Measurements from ENCODE around the gene DAZAP2.
"Not testable (repeated sequence)": the region's sequence is repeated elsewhere in the genome, so short reads cannot be mapped to it uniquely, and the experiment has no call there.

DAZAP2 gene

DNA sequence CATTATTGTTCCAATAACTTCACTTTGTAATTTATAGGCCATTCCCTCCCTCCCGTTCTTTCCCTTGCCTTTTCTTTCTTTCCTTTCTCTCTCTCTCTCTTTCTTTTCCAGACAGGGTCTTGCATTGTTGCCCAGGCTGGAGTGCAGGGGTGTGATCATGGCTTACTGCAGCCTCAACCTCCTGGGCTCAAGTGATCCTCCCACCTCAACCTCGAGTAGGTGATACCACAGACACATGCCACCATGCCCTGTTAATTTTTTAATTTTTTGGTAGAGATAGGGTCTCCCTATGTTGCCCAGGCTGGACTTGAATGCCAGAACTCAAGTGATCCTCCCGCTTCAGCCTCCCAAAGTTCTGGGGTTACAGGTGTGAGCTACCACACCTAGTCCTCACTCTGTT, 14.0 kb upstream of the DAZAP2 start:
- in situ Hi-C loops (cut with HindIII; ENCODE audit: low sequenced_read_pairs), result no loop called here
- no peak overlapping the region for H3K4me3 ChIP-seq (ENCODE audit: low read depth, low read length)
- TF ChIP-seq, protein P1, sequence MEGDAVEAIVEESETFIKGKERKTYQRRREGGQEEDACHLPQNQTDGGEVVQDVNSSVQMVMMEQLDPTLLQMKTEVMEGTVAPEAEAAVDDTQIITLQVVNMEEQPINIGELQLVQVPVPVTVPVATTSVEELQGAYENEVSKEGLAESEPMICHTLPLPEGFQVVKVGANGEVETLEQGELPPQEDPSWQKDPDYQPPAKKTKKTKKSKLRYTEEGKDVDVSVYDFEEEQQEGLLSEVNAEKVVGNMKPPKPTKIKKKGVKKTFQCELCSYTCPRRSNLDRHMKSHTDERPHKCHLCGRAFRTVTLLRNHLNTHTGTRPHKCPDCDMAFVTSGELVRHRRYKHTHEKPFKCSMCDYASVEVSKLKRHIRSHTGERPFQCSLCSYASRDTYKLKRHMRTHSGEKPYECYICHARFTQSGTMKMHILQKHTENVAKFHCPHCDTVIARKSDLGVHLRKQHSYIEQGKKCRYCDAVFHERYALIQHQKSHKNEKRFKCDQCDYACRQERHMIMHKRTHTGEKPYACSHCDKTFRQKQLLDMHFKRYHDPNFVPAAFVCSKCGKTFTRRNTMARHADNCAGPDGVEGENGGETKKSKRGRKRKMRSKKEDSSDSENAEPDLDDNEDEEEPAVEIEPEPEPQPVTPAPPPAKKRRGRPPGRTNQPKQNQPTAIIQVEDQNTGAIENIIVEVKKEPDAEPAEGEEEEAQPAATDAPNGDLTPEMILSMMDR (IDR thresholded peaks at IDR 0.05; ENCODE audit: low read depth, low read length), result no peak
- no peak for DNase-seq (ENCODE audit: low read depth, low spot score)

DNA sequence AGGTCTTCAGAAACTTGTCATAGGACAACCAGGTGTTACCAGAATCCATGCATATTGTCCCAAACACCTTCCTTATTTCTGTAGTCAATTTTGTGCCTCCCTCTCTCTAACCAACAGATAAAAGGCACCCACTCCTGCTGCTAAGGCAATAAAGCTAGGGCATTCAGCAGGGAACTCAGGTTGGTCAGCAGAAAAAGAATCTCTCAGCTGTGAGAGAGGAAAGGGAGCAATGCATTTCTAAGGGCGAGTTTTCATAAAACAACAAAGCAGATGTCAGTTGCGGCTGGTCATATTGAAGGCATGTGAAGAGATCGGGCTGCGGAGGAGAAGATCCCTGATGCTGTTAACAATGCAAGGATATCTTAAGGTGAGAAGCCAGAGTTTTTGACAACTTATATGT, 13.4 kb upstream of the DAZAP2 start:
- TF ChIP-seq, protein P1 (IDR thresholded peaks at IDR 0.05; ENCODE audit: low read depth, low read length), result no peak
- in situ Hi-C loops (cut with HindIII; ENCODE audit: low sequenced_read_pairs), result no loop called here
- H3K4me3 ChIP-seq (ENCODE audit: low read depth, low read length), result no peak overlapping the region
- DNase-seq (ENCODE audit: low read depth, low spot score), result no peak

DNA sequence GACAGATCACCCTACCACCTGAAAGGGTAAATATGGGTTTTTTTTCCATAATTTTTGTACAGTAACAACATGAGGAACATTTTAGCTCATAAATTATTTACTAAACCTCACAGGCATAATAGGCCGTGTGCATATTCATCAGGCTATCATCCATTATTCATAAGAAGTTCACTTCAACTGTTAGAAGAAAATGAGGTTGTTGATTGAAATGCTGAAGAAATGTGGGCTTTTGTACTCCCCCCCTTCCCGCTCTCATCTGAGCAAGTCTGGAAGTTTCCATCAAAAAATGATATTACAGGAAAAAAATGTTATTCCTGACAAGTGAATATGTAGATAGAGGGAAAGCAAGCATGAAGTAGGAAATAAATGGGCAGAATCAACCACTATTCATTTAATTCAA, 12.9 kb upstream of the DAZAP2 start:
- no peak for DNase-seq (ENCODE audit: low read depth, low spot score)
- in situ Hi-C loops (cut with HindIII; ENCODE audit: low sequenced_read_pairs), result no loop called here
- TF ChIP-seq, protein P1 (IDR thresholded peaks at IDR 0.05; ENCODE audit: low read depth, low read length), result no peak
- no peak overlapping the region for H3K4me3 ChIP-seq (ENCODE audit: low read depth, low read length)

DNA sequence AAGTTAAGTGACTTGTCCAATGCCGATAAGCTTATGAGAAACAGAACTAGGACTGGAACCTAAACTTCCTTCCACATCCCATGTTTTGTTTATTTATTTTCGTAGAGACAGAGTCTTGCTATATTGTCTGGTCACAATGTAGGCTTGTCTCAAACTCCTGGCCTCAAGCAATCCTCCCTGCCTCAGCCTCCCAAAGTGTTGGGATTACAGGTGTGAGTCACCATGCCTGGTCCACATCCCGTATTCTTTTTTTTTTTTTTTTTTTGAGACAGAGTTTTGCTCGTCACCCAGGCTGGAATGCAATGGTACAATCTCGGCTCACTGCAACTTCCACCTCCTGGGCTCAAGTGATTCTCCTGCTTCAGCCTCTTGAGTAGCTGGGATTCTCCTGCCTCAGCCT, 11.5 kb upstream of the DAZAP2 start:
- H3K4me3 ChIP-seq (ENCODE audit: low read depth, low read length); DNase-seq (ENCODE audit: low read depth, low spot score); in situ Hi-C loops (cut with HindIII; ENCODE audit: low sequenced_read_pairs): not testable (repeated sequence)

DNA sequence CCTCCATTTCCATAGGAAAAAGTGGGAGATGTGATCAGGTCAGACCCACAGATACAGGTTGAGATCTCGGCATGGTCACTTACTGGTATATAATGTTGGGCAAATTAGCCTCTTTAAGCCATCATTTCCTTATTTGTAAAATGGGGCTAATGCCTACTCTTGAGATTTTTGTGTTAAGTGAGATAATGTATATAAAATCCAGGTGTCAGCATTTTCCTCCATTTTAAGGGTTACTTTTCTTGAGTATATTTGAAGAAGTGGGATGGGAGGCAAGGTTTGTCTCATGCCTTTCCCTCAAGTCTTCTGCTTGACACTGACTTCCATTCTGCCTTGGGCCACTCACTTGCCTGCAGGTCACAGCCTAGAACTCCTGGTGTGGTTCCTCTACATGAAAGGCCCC, 10.7 kb upstream of the DAZAP2 start:
- TF ChIP-seq, protein P1 (IDR thresholded peaks at IDR 0.05; ENCODE audit: low read depth, low read length), result no peak
- in situ Hi-C loops (cut with HindIII; ENCODE audit: low sequenced_read_pairs), result no loop called here
- H3K4me3 ChIP-seq (ENCODE audit: low read depth, low read length), result no peak overlapping the region
- DNase-seq (ENCODE audit: low read depth, low spot score), result no peak

DNA sequence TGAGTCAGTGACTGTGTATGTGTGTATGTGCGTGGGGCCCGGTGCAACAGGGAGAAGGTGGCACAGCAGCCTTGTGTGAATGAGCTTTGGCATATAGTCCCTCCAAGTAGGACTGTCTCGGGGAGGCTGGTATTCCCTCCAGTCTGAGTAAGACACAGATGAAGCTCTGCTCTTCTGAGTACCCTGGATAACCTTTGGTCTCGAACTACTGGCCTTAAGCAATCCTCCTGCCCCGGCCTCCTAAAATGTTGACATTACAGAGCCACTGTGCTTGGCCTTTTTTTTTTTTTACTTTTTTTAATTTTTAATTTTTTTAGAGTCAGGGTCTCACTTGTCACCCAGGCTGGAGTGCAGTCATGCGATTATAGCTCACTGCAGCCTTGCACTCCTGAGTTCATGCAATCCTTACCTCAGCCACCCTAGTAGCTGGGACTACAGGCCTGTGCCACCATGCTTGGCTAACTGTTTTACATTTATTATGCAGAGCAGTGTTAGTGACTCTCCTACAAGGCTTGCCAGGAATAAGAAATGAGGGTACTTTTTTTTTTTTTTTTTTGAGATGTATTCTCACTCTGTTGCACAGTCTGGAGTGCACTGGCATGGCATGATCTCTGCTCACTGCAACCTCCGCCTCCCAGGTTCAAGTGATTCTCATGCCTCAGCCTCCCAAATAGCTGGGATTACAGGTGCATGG, 9.4 kb upstream of the DAZAP2 start:
- no peak overlapping the region for H3K4me3 ChIP-seq (ENCODE audit: low read depth, low read length)
- no peak for DNase-seq (ENCODE audit: low read depth, low spot score)
- in situ Hi-C loops (cut with HindIII; ENCODE audit: low sequenced_read_pairs), result no loop called here
- TF ChIP-seq, protein P1 (IDR thresholded peaks at IDR 0.05; ENCODE audit: low read depth, low read length), result no peak

DNA sequence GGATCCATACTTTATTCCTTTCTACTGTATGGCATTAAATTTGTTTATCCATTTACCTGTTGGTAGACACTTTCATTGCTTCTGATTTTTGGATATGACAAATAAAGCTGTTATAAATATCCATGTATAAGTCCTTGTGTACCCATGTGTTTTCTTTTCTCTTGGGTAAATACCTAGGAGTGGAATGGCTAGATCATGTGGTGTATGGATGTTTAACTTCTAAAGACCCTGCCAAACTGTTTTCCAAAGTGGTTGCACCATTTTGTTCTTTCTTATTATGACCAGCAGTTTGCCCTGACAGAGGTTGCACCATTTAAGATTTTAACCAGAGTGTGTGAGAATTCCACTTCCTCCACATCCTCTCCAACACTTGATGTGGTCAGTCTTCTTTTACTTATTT, 6.0 kb upstream of the DAZAP2 start:
- H3K4me3 ChIP-seq (ENCODE audit: low read depth, low read length), result no peak overlapping the region
- in situ Hi-C loops (cut with HindIII; ENCODE audit: low sequenced_read_pairs), result no loop called here
- TF ChIP-seq, protein P1 (IDR thresholded peaks at IDR 0.05; ENCODE audit: low read depth, low read length), result no peak
- DNase-seq (ENCODE audit: low read depth, low spot score), result no peak

Measured in astrocyte of the spinal cord (primary cell).